ENCODE measurements around the gene PRR5. TPM values are rescaled to one million over a fixed set of nuclear protein-coding genes. Genes with fewer than 3 reads are reported as not detected.

PRR5 gene
- 24.8 and 24.9 TPM in 2 replicates for total RNA-seq

GRCh38 chr22:44701824-44702478 lies at the start of gene PRR5:
TSS of gene PRR5 (plus strand) at chr22:44702204. CDS start at chr22:44702475, 271 bp downstream.
- intact Hi-C loops (cut with micrococcal nuclease): loop anchor here (1.0 kb wide), 1 partner anchor 17 kb away; no protein-coding TSS in a partner anchor

GRCh38 chr22:44652866-44653265 lies 49.1 kb upstream of the PRR5 start:
- intact Hi-C loops (cut with micrococcal nuclease): loop anchor here (2.0 kb wide), 1 partner anchor 14 kb away; no protein-coding TSS in a partner anchor

GRCh38 chr22:44658311-44658953 lies 43.6 kb upstream of the PRR5 start:
- intact Hi-C loops (cut with micrococcal nuclease): no loop called here

- intact Hi-C loops (cut with micrococcal nuclease): no loop called here
These were observed 42.9 kb upstream of the PRR5 start for GRCh38 chr22:44659140-44659539.

GRCh38 chr22:44660051-44660830 lies 41.8 kb upstream of the PRR5 start:
- intact Hi-C loops (cut with micrococcal nuclease): no loop called here

- intact Hi-C loops (cut with micrococcal nuclease): no loop called here
These were observed 40.9 kb upstream of the PRR5 start for GRCh38 chr22:44661070-44661469.

- intact Hi-C loops (cut with micrococcal nuclease): no loop called here
These were observed 40.1 kb upstream of the PRR5 start for GRCh38 chr22:44661659-44662569.

GRCh38 chr22:44663256-44663999 lies 38.6 kb upstream of the PRR5 start:
- intact Hi-C loops (cut with micrococcal nuclease): no loop called here

GRCh38 chr22:44664149-44664548 lies 37.9 kb upstream of the PRR5 start:
- intact Hi-C loops (cut with micrococcal nuclease): no loop called here

GRCh38 chr22:44665115-44665514 lies 36.9 kb upstream of the PRR5 start:
- intact Hi-C loops (cut with micrococcal nuclease): no loop called here

GRCh38 chr22:44666207-44666585 lies 35.8 kb upstream of the PRR5 start:
- intact Hi-C loops (cut with micrococcal nuclease): loop anchor here (2.0 kb wide), 1 partner anchor 13 kb away; no protein-coding TSS in a partner anchor

- intact Hi-C loops (cut with micrococcal nuclease): loop anchor here (2.0 kb wide), 1 partner anchor 14 kb away; no protein-coding TSS in a partner anchor
These were observed 34.7 kb upstream of the PRR5 start for GRCh38 chr22:44667276-44667675.

GRCh38 chr22:44667829-44668189 lies 34.2 kb upstream of the PRR5 start:
- intact Hi-C loops (cut with micrococcal nuclease): loop anchor here (1.0 to 2.0 kb wide), 3 partner anchors 15 to 47 kb away; no protein-coding TSS in a partner anchor

- intact Hi-C loops (cut with micrococcal nuclease): loop anchor here (1.0 to 2.0 kb wide), 2 partner anchors 16 to 48 kb away; no protein-coding TSS in a partner anchor
These were observed 33.7 kb upstream of the PRR5 start for GRCh38 chr22:44668190-44668885.

- intact Hi-C loops (cut with micrococcal nuclease): loop anchor here (1.0 to 2.0 kb wide), 2 partner anchors 15 to 48 kb away; no protein-coding TSS in a partner anchor
These were observed 33.0 kb upstream of the PRR5 start for GRCh38 chr22:44668886-44669521.

GRCh38 chr22:44669561-44669976 lies 32.4 kb upstream of the PRR5 start:
- intact Hi-C loops (cut with micrococcal nuclease): loop anchor here (2.0 kb wide), 1 partner anchor 49 kb away; no protein-coding TSS in a partner anchor

GRCh38 chr22:44670220-44670988 lies 31.6 kb upstream of the PRR5 start:
- intact Hi-C loops (cut with micrococcal nuclease): no loop called here

- intact Hi-C loops (cut with micrococcal nuclease): no loop called here
These were observed 30.3 kb upstream of the PRR5 start for GRCh38 chr22:44671742-44672141.
